Measurements from ENCODE around the gene CELA1. TPM values are rescaled to one million over a fixed set of nuclear protein-coding genes. Genes with fewer than 3 reads are reported as not detected.

CELA1 gene
- polyA plus RNA-seq, 2 of the 4 experiments (the other 2 are of a cell fraction): not detected

DNA sequence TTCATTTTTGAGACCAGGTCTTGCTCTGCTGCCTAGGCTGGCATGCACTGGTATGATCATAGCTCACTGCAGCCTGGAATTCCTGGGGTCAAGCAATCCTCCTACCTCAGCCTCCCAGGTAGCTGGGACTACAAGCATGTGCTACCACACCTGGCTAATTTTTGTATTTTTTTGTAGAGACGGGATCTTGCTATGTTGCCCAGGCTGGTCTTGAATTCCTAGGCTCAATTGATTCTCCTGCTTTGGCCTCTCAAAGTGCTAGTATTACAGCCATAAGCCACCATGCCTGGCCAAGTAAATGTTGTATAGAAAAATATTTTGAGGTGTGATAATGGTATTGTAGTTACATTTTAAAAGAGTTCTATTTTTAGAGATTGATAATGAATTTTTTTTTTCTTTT, 35.1 kb downstream of the CELA1 start:
- H3K27ac ChIP-seq: peak overlapping the region in 1 of 2 experiments; percentile 43; a peak in 1 of 6 replicates
- 100% methylated on average over 1 of the region's 1 CpG for WGBS (ENCODE audit: missing lambda C conversion rate)
- TF ChIP-seq HEYL (CRISPR knock-in tag; IDR thresholded peaks at IDR 0.05) (no peak), POLR2A (IDR thresholded peaks at IDR 0.05; ENCODE audit: low read length) (no peak), EHF (CRISPR knock-in tag; IDR thresholded peaks at IDR 0.05) (no peak), TFCP2L1 (CRISPR knock-in tag; IDR thresholded peaks at IDR 0.05) (no peak), MAZ (IDR thresholded peaks at IDR 0.05; ENCODE audit: borderline replicate concordance, low read depth, low read length) (no peak), CBX8 (IDR thresholded peaks at IDR 0.05) (no peak)
- H3K9me3 ChIP-seq: no peaks in the 10 kb centered on the region
- no peak overlapping the region for H3K4me2 ChIP-seq
- H3K4me1 ChIP-seq: peaks cover 22% of the 10 kb centered on the region
- ATAC-seq: no peak
- no peak for DNase-seq (ENCODE audit: low read depth in 1 of 2, low spot score in 1 of 2)
- no peak for FAIRE-seq
- H3K4me3 ChIP-seq: no peak overlapping the region
- ChIA-PET POLR2A (no interaction called here), CTCF (interaction anchor here (1.1 to 2.4 kb wide), 2 partner anchors 9 to 30 kb away, joined by 4 to 11 read pairs; no protein-coding TSS in a partner anchor)

DNA sequence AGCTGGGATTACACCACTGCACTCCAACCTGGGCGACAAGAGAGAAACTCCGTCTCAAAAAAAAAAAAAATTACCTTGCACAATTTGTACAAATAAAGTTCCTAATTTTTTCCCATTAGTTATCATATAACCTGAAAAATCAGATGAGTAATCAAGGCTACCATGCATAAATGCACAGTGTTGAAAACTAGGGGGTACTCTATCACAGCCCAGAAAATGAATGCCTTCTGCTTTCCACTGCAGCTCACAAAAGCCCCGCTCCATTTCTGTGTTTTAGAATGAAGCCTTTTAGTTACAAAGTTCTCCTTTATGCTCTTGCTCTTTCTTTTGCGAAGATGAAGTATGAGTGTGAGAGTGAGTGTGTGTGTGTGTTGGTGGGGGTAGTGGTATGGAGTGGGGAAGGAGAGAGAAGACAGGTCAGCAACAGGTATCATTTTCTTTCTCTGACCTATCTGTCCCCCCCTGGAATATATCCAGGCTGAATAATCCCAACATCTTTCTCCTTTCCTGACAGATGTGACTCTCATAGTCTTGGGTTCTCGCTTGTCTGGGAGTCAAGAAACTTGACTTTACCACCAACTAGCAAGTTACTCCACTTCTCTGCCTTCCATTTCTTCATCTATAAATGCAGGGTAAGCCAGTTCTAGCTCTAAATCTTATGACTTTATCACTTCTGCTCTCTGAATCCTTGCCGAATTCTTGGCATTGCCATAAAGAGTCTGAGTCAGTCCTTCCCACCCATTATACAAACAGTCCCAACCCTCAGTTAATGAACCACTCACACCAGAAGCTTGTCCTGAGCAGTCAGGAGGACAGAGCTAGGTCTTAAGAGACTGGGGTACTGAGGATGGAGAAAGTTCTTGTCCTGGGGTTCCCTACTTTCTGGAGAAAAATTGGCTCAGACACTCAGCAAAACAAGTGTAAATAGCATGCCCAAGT, 38.6 kb downstream of the CELA1 start:
- Histone ChIP-seq H3K27ac (peak overlapping the region; percentile 73 to 86), H3K9me3 (no peaks in the 10 kb centered on the region), H3K4me2 (peak overlapping the region; percentile 75), H3K4me3 (peak overlapping the region; percentile 5; the same call in 1 of the 3 replicates), H3K4me1 (peaks cover 23% of the 10 kb centered on the region)
- peak; percentile 98 to 99 for ATAC-seq
- peak; percentile 89 to 91 for DNase-seq (ENCODE audit: low read depth in 1 of 2, low spot score in 1 of 2)
- 16% methylated on average over 6 of the region's 6 CpGs for WGBS (ENCODE audit: missing lambda C conversion rate)
- TF ChIP-seq SREBF2 (IDR thresholded peaks at IDR 0.05) (no peak), BHLHE40 (IDR thresholded peaks at IDR 0.05; ENCODE audit: low read depth, low read length) (no peak), NPAS2 (CRISPR knock-in tag; IDR thresholded peaks at IDR 0.05; ENCODE audit: borderline replicate concordance) (no peak), RAD21 (conservative IDR thresholded peaks at IDR 0.05 in 1 of 2, IDR thresholded peaks at IDR 0.05 in 1 of 2) (no peak), HOXB5 (CRISPR knock-in tag; IDR thresholded peaks at IDR 0.05) (no peak), ESRRA (IDR thresholded peaks at IDR 0.05; ENCODE audit: borderline replicate concordance, low read length) (no peak), MAFK (IDR thresholded peaks at IDR 0.05; ENCODE audit: partially characterized antibody) (peak; percentile 46), POLR2AphosphoS2 (conservative IDR thresholded peaks at IDR 0.05; ENCODE audit: low read length) (no peak), CEBPB (IDR thresholded peaks at IDR 0.05) (0 out of 4 replicates have a peak, but pooled peaks of 1 of the 2 experiments have one; percentile 25), EHMT2 (IDR thresholded peaks at IDR 0.05; ENCODE audit: low read depth) (no peak), GATA3 (IDR thresholded peaks at IDR 0.05; ENCODE audit: borderline replicate concordance) (peak; percentile 48; the same call in 1 of the 2 replicates), CBX8 (IDR thresholded peaks at IDR 0.05) (no peak), RFX5 (IDR thresholded peaks at IDR 0.05) (no peak), TFCP2L1 (CRISPR knock-in tag; IDR thresholded peaks at IDR 0.05) (no peak), ZFP36 (IDR thresholded peaks at IDR 0.05; ENCODE audit: borderline replicate concordance, partially characterized antibody) (no peak), CBX2 (IDR thresholded peaks at IDR 0.05; ENCODE audit: borderline replicate concordance, low read depth) (no peak), RARB (CRISPR knock-in tag; IDR thresholded peaks at IDR 0.05) (no peak), HDAC2 (IDR thresholded peaks at IDR 0.05) (no peak), CHD2 (IDR thresholded peaks at IDR 0.05; ENCODE audit: low read length, partially characterized antibody) (no peak), JUN (IDR thresholded peaks at IDR 0.05) (peak in 1 of 2 experiments; percentile 55; a peak in 1 of 5 replicates), FOSB (CRISPR knock-in tag; IDR thresholded peaks at IDR 0.05) (no peak), KDM5A (IDR thresholded peaks at IDR 0.05) (no peak), JUNB (IDR thresholded peaks at IDR 0.05) (peak; percentile 51; the same call in 1 of the 2 replicates), FOSL2 (IDR thresholded peaks at IDR 0.05) (no peak), FOSL2 (CRISPR knock-in tag; IDR thresholded peaks at IDR 0.05) (peak; percentile 79)
- peak; percentile 94 for FAIRE-seq
- ChIA-PET CTCF (interaction anchor here (0.6 to 5.4 kb wide), 9 partner anchors 11 to 46 kb away, joined by 3 to 29 read pairs (median 4); partner anchors contain the start of gene SMAGP), POLR2A (interaction anchor here (0.6 to 2.5 kb wide), 8 partner anchors 11 to 90 kb away, joined by 3 to 22 read pairs (median 4); partner anchors contain the start of genes POU6F1 and SMAGP)

Measured in A549 (cell line).